Mammary epithelial cell (primary cell): Measurements from ENCODE around the gene SERTAD1.

Experiments used
- CTCF ChIP-seq, 2 donors: IDR thresholded peaks in 1 of 2; conservative IDR thresholded peaks in 1 of 2; 2 replicates each; pipeline ENCODE4 v1.5.1; 2011 to 2012; ENCODE audit warnings: inconsistent platforms in 2 of 2, low read length in 2 of 2, mild to moderate bottlenecking in 2 of 2, control low read depth in 1 of 2, low read depth in 1 of 2; ENCODE audit not compliant: insufficient read depth in 1 of 2; ENCODE audit errors: extremely low read depth in 1 of 2
- EZH2 ChIP-seq: IDR thresholded peaks from 2 replicates; pipeline ENCODE4 v1.6.1; 2012; ENCODE audit warnings: low read length, inconsistent platforms, borderline replicate concordance

- TF ChIP-seq CTCF (conservative IDR thresholded peaks at IDR 0.05 in 1 of 2, IDR thresholded peaks at IDR 0.05 in 1 of 2; ENCODE audit: extremely low read depth in 1 of 2, insufficient read depth in 1 of 2, low read depth in 1 of 2, low read length in 2 of 2) (no peak), EZH2 (no peak)
Measured at GRCh38 chr19:40422748-40423566, 2.8 kb downstream of the SERTAD1 start.
